Skeletal muscle satellite cell (primary cell): ENCODE data around the gene ADPRHL1.

ENCODE experiments used
- H3K27me3 ChIP-seq: 2 replicates; pipeline ENCODE4 v1.7.0; 2013; ENCODE audit warnings: low read length; ENCODE audit not compliant: control insufficient read depth, insufficient read depth
- H3K36me3 ChIP-seq: 2 replicates; pipeline ENCODE4 v1.7.0; 2013; ENCODE audit warnings: mild to moderate bottlenecking, control low read depth, low read length; ENCODE audit not compliant: insufficient read depth
- H3K4me1 ChIP-seq: 2 replicates; pipeline ENCODE4 v1.7.0; 2013; ENCODE audit warnings: low read length; ENCODE audit not compliant: control insufficient read depth, insufficient read depth
- H3K4me2 ChIP-seq: 2 replicates; pipeline ENCODE4 v1.7.0; 2013; ENCODE audit warnings: mild to moderate bottlenecking, low read length
- H3K4me3 ChIP-seq: 2 replicates; pipeline ENCODE4 v1.7.0; 2013; ENCODE audit warnings: low read length
- H3K9ac ChIP-seq: 2 replicates; pipeline ENCODE4 v1.7.0; 2013; ENCODE audit warnings: mild to moderate bottlenecking, low read depth, low read length, moderate library complexity
- H3K9me3 ChIP-seq: replicated peaks from 2 replicates; pipeline ENCODE4 v1.7.0; 2013; ENCODE audit warnings: mild to moderate bottlenecking, control low read depth, low read length

Gene ADPRHL1

GRCh38 chr13:113402471-113403254, 50.6 kb downstream of the ADPRHL1 start:
- peaks cover 14% of the 10 kb centered on the region for H3K36me3 ChIP-seq
- no peak overlapping the region for H3K4me3 ChIP-seq
- H3K4me1 ChIP-seq = peaks cover 26% of the 10 kb centered on the region
- H3K9ac ChIP-seq = no peak overlapping the region
- no peaks in the 10 kb centered on the region for H3K27me3 ChIP-seq
- no peak overlapping the region for H3K4me2 ChIP-seq
- H3K9me3 ChIP-seq = no peaks in the 10 kb centered on the region

GRCh38 chr13:113401452-113402415, 51.6 kb downstream of the ADPRHL1 start:
- Histone ChIP-seq H3K4me1 (peaks cover 25% of the 10 kb centered on the region), H3K36me3 (peaks cover 14% of the 10 kb centered on the region), H3K27me3 (no peaks in the 10 kb centered on the region), H3K9me3 (no peaks in the 10 kb centered on the region), H3K9ac (no peak overlapping the region), H3K4me3 (no peak overlapping the region), H3K4me2 (no peak overlapping the region)

- no peak overlapping the region for H3K4me3 ChIP-seq
- peaks cover 22% of the 10 kb centered on the region for H3K4me1 ChIP-seq
- H3K4me2 ChIP-seq = no peak overlapping the region
- H3K9ac ChIP-seq = no peak overlapping the region
- peaks cover 9% of the 10 kb centered on the region for H3K36me3 ChIP-seq
- no peaks in the 10 kb centered on the region for H3K9me3 ChIP-seq
- H3K27me3 ChIP-seq = no peaks in the 10 kb centered on the region
These were observed 52.5 kb downstream of the ADPRHL1 start for GRCh38 chr13:113400621-113401451.

- Histone ChIP-seq H3K9ac (no peak overlapping the region), H3K4me1 (peaks cover 22% of the 10 kb centered on the region), H3K9me3 (no peaks in the 10 kb centered on the region), H3K27me3 (no peaks in the 10 kb centered on the region), H3K4me3 (no peak overlapping the region), H3K36me3 (no peaks in the 10 kb centered on the region), H3K4me2 (peak overlapping the region; percentile 37)
These were observed 53.5 kb downstream of the ADPRHL1 start for GRCh38 chr13:113399755-113400149.

GRCh38 chr13:113398963-113399754, 54.1 kb downstream of the ADPRHL1 start:
- peak overlapping the region; percentile 67 for H3K9ac ChIP-seq

GRCh38 chr13:113397608-113398425, 55.5 kb downstream of the ADPRHL1 start:
- Histone ChIP-seq H3K4me1 (peaks cover 29% of the 10 kb centered on the region), H3K9ac (no peak overlapping the region)

More at GRCh38 chr13:113398963-113399754, 54.1 kb downstream of the ADPRHL1 start:
- Histone ChIP-seq H3K36me3 (no peaks in the 10 kb centered on the region), H3K4me3 (no peak overlapping the region), H3K9me3 (no peaks in the 10 kb centered on the region), H3K4me2 (peak overlapping the region; percentile 37), H3K4me1 (peaks cover 22% of the 10 kb centered on the region), H3K27me3 (no peaks in the 10 kb centered on the region)

GRCh38 chr13:113394339-113394640, 59.0 kb downstream of the ADPRHL1 start:
- H3K4me2 ChIP-seq = peak overlapping the region; percentile 98
- H3K4me3 ChIP-seq = peak overlapping the region; percentile 81
- H3K9me3 ChIP-seq = no peaks in the 10 kb centered on the region
- no peak overlapping the region for H3K9ac ChIP-seq
- H3K4me1 ChIP-seq = peaks cover 14% of the 10 kb centered on the region
- H3K27me3 ChIP-seq = no peaks in the 10 kb centered on the region
- no peaks in the 10 kb centered on the region for H3K36me3 ChIP-seq

More at GRCh38 chr13:113397608-113398425, 55.5 kb downstream of the ADPRHL1 start:
- Histone ChIP-seq H3K4me2 (no peak overlapping the region), H3K9me3 (no peaks in the 10 kb centered on the region), H3K4me3 (no peak overlapping the region), H3K36me3 (no peaks in the 10 kb centered on the region), H3K27me3 (no peaks in the 10 kb centered on the region)

- peak overlapping the region; percentile 79 for H3K9ac ChIP-seq
These were observed 59.5 kb downstream of the ADPRHL1 start for GRCh38 chr13:113393563-113394338.

GRCh38 chr13:113393226-113393562, 60.1 kb downstream of the ADPRHL1 start:
- Histone ChIP-seq H3K4me1 (peaks cover 8% of the 10 kb centered on the region), H3K4me2 (peak overlapping the region; percentile 98), H3K9ac (peak overlapping the region; percentile 79), H3K27me3 (no peaks in the 10 kb centered on the region), H3K4me3 (peak overlapping the region; percentile 81), H3K36me3 (no peaks in the 10 kb centered on the region), H3K9me3 (no peaks in the 10 kb centered on the region)

More at GRCh38 chr13:113393563-113394338, 59.5 kb downstream of the ADPRHL1 start:
- H3K4me1 ChIP-seq = peaks cover 8% of the 10 kb centered on the region
- peak overlapping the region; percentile 81 for H3K4me3 ChIP-seq
- no peaks in the 10 kb centered on the region for H3K27me3 ChIP-seq
- H3K4me2 ChIP-seq = peak overlapping the region; percentile 98
- no peaks in the 10 kb centered on the region for H3K36me3 ChIP-seq
- H3K9me3 ChIP-seq = no peaks in the 10 kb centered on the region
